ENCODE data around the gene DIO1. TPM values are rescaled to one million over a fixed set of nuclear protein-coding genes. Genes with fewer than 3 reads are reported as not detected.

DIO1 gene
- not detected for total RNA-seq

GRCh38 chr1:53893999-53894636 lies at the start of gene DIO1:
TSS of gene DIO1 (plus strand) at chr1:53894187. CDS start at chr1:53894211, 24 bp downstream.
- TF ChIP-seq CTCF (IDR thresholded peaks at IDR 0.05; ENCODE audit: low read depth), result no peak

- TF ChIP-seq CTCF (IDR thresholded peaks at IDR 0.05; ENCODE audit: low read depth), result no peak
Measured at GRCh38 chr1:53847980-53848379, 46.0 kb upstream of the DIO1 start.

GRCh38 chr1:53850082-53850673 lies 43.8 kb upstream of the DIO1 start:
- TF ChIP-seq CTCF (IDR thresholded peaks at IDR 0.05; ENCODE audit: low read depth), result no peak

- TF ChIP-seq CTCF (IDR thresholded peaks at IDR 0.05; ENCODE audit: low read depth), result no peak
Measured at GRCh38 chr1:53851571-53852285, 42.3 kb upstream of the DIO1 start.

- TF ChIP-seq CTCF (IDR thresholded peaks at IDR 0.05; ENCODE audit: low read depth), result no peak
Measured at GRCh38 chr1:53860967-53861411, 33.0 kb upstream of the DIO1 start.

- TF ChIP-seq CTCF (IDR thresholded peaks at IDR 0.05; ENCODE audit: low read depth), result no peak
Measured at GRCh38 chr1:53862507-53862906, 31.5 kb upstream of the DIO1 start.

- no peak for TF ChIP-seq CTCF (IDR thresholded peaks at IDR 0.05; ENCODE audit: low read depth)
Measured at GRCh38 chr1:53868565-53868964, 25.4 kb upstream of the DIO1 start.

Measured in subcutaneous adipose tissue (tissue), 4 donors.